Stimulated activated CD4-positive, alpha-beta T cell treated with anti-CD3 and anti-CD28 coated beads, Interleukin-15, amount 100 ng/mL, for 24 hours (primary cell): ENCODE results near the gene PIK3C2G.

Experiments used
- DNase-seq: peaks from one replicate; pipeline ENCODE4 v3.0.0-alpha.2; 2020

PIK3C2G gene

GRCh38 chr12:18275981-18276380, 14.7 kb downstream of the PIK3C2G start:
- no peak for DNase-seq

- no peak for DNase-seq
These were observed 15.9 kb downstream of the PIK3C2G start for GRCh38 chr12:18277196-18277595.

GRCh38 chr12:18280728-18281127, 19.4 kb downstream of the PIK3C2G start:
- no peak for DNase-seq

- no peak for DNase-seq
These were observed 20.6 kb downstream of the PIK3C2G start for GRCh38 chr12:18281941-18282340.

- no peak for DNase-seq
These were observed 22.5 kb downstream of the PIK3C2G start for GRCh38 chr12:18283831-18284230.

GRCh38 chr12:18284386-18284785, 23.1 kb downstream of the PIK3C2G start:
- no peak for DNase-seq

- DNase-seq: no peak
These were observed 23.8 kb downstream of the PIK3C2G start for GRCh38 chr12:18285161-18285560.

- no peak for DNase-seq
These were observed 29.1 kb downstream of the PIK3C2G start for GRCh38 chr12:18290386-18290785.

GRCh38 chr12:18294889-18295288, 33.6 kb downstream of the PIK3C2G start:
- DNase-seq: no peak

GRCh38 chr12:18296201-18296908, 35.0 kb downstream of the PIK3C2G start:
- no peak for DNase-seq

- DNase-seq: no peak
These were observed 35.6 kb downstream of the PIK3C2G start for GRCh38 chr12:18296909-18297280.

GRCh38 chr12:18297902-18298301, 36.6 kb downstream of the PIK3C2G start:
- no peak for DNase-seq

GRCh38 chr12:18302809-18303430, 41.6 kb downstream of the PIK3C2G start:
- DNase-seq: no peak

- DNase-seq: no peak
These were observed 43.3 kb downstream of the PIK3C2G start for GRCh38 chr12:18304609-18305008.

- DNase-seq: no peak
These were observed 45.0 kb downstream of the PIK3C2G start for GRCh38 chr12:18306311-18306710.

GRCh38 chr12:18313306-18313705, 52.0 kb downstream of the PIK3C2G start:
- no peak for DNase-seq

- no peak for DNase-seq
These were observed 58.8 kb downstream of the PIK3C2G start for GRCh38 chr12:18320036-18320617.

GRCh38 chr12:18320976-18321375, 59.7 kb downstream of the PIK3C2G start:
- DNase-seq: no peak

- DNase-seq: no peak
These were observed 61.8 kb downstream of the PIK3C2G start for GRCh38 chr12:18323159-18323558.

GRCh38 chr12:18327036-18327435, 65.7 kb downstream of the PIK3C2G start:
- DNase-seq: no peak

- DNase-seq: no peak
These were observed 70.9 kb downstream of the PIK3C2G start for GRCh38 chr12:18332173-18332572.

- DNase-seq: no peak
These were observed 78.3 kb downstream of the PIK3C2G start for GRCh38 chr12:18339633-18340032.

GRCh38 chr12:18340186-18340585, 78.9 kb downstream of the PIK3C2G start:
- DNase-seq: no peak

GRCh38 chr12:18340786-18341185, 79.5 kb downstream of the PIK3C2G start:
- no peak for DNase-seq

- no peak for DNase-seq
These were observed 82.4 kb downstream of the PIK3C2G start for GRCh38 chr12:18343708-18344107.
